Neural cell (in vitro differentiated cells): Measurements from ENCODE around the gene MAN2C1. TPM values are rescaled to one million over a fixed set of nuclear protein-coding genes. Genes with fewer than 3 reads are reported as not detected.

Experiments used
- H2AFZ ChIP-seq: fragments of 200-600, 300-800 bp; sonication (generic), shearing (Covaris generic); 2 replicates; pipeline ENCODE4 v1.6.0; 2014; ENCODE audit warnings: low read depth, mild to moderate bottlenecking, antibody characterized with exemption, low read length, moderate library complexity
- H3F3A ChIP-seq: fragments of 200-600 bp; shearing (Covaris generic); 2 replicates; pipeline ENCODE4 v1.6.1; 2016; ENCODE audit warnings: mild to moderate bottlenecking, moderate library complexity, mixed read lengths, antibody characterized with exemption, low read length; ENCODE audit not compliant: insufficient read depth, poor library complexity, severe bottlenecking
- H3K27ac ChIP-seq: fragments of 200-600, 300-800 bp; sonication (generic), shearing (Covaris generic); 2 replicates; pipeline ENCODE4 v1.5.1; 2014; ENCODE audit warnings: mild to moderate bottlenecking, low read length, moderate library complexity
- H3K27me3 ChIP-seq: fragments of 300-800, 200-600 bp; sonication (generic), shearing (Covaris generic); 2 replicates; pipeline ENCODE4 v1.6.0; 2014; ENCODE audit warnings: mild to moderate bottlenecking, low read depth, low read length, moderate library complexity; ENCODE audit not compliant: insufficient read depth
- H3K36me3 ChIP-seq: fragments of 300-800, 200-600 bp; sonication (generic), shearing (Covaris generic); 2 replicates; pipeline ENCODE4 v1.5.1; 2014; ENCODE audit warnings: mild to moderate bottlenecking, antibody characterized with exemption, low read length, moderate library complexity; ENCODE audit not compliant: insufficient read depth
- H3K4me2 ChIP-seq: fragments of 300-800, 200-600 bp; sonication (generic), shearing (Covaris generic); 2 replicates; pipeline ENCODE4 v1.6.0; 2014; ENCODE audit warnings: mild to moderate bottlenecking, low read length
- H3K4me3 ChIP-seq: fragments of 300-800, 200-600 bp; sonication (generic), shearing (Covaris generic); 2 replicates; pipeline ENCODE4 v1.5.1; 2014; ENCODE audit warnings: mild to moderate bottlenecking, low read length, moderate library complexity
- H3K79me2 ChIP-seq: fragments of 200-600 bp; shearing (Covaris generic); replicated peaks from 2 replicates; pipeline ENCODE4 v1.6.0; 2014; ENCODE audit warnings: mild to moderate bottlenecking, low read length, moderate library complexity; ENCODE audit not compliant: insufficient read depth
- H3K9ac ChIP-seq: fragments of 300-800, 200-600 bp; sonication (generic), shearing (Covaris generic); 2 replicates; pipeline ENCODE4 v1.6.1; 2016; ENCODE audit warnings: mild to moderate bottlenecking, low read length, mixed read lengths
- H3K9me2 ChIP-seq: fragments of 200-600 bp; shearing (Covaris generic); 2 replicates; pipeline ENCODE4 v1.6.1; 2016; ENCODE audit warnings: mild to moderate bottlenecking, low read length, mixed read lengths; ENCODE audit not compliant: insufficient read depth
- H3K9me3 ChIP-seq: fragments of 200-600, 300-800 bp; sonication (generic), shearing (Covaris generic); 2 replicates; pipeline ENCODE4 v1.6.1; 2016; ENCODE audit warnings: mild to moderate bottlenecking, mixed run types, low read length, moderate library complexity, mixed read lengths
- H4K20me1 ChIP-seq: fragments of 200-600 bp; shearing (Covaris generic); 2 replicates; pipeline ENCODE4 v1.6.1; 2016; ENCODE audit warnings: mild to moderate bottlenecking, mixed run types; ENCODE audit not compliant: insufficient read depth
- EP300 ChIP-seq: fragments of 450-650 bp; conservative IDR thresholded peaks from 2 replicates; pipeline ENCODE4 v1.6.1; 2014; ENCODE audit warnings: antibody characterized with exemption, mild to moderate bottlenecking, moderate library complexity; ENCODE audit not compliant: poor library complexity, severe bottlenecking
- EZH2 ChIP-seq: fragments of 200-600, 300-800 bp; shearing (Covaris generic), sonication (generic); IDR thresholded peaks from 2 replicates; pipeline ENCODE4 v1.6.1; 2014; ENCODE audit warnings: antibody characterized with exemption, low read length, borderline replicate concordance, mild to moderate bottlenecking; ENCODE audit not compliant: insufficient read depth, poor library complexity, severe bottlenecking
- MXI1 ChIP-seq: fragments of 450-650 bp; conservative IDR thresholded peaks from 2 replicates; pipeline ENCODE4 v1.6.1; 2014; ENCODE audit warnings: antibody characterized with exemption, mild to moderate bottlenecking; ENCODE audit not compliant: poor library complexity, severe bottlenecking
- POLR2AphosphoS5 ChIP-seq: IDR thresholded peaks from 2 replicates; pipeline ENCODE4 v1.6.1; 2012
- RAD21 ChIP-seq: fragments of 450-650 bp; conservative IDR thresholded peaks from 2 replicates; pipeline ENCODE4 v1.6.1; 2014; ENCODE audit warnings: antibody characterized with exemption, mild to moderate bottlenecking, moderate library complexity
- SMC3 ChIP-seq: fragments of 450-650 bp; conservative IDR thresholded peaks from 2 replicates; pipeline ENCODE4 v1.6.1; 2014; ENCODE audit warnings: antibody characterized with exemption, mild to moderate bottlenecking, moderate library complexity; ENCODE audit not compliant: poor library complexity
- TAF1 ChIP-seq: IDR thresholded peaks from 2 replicates; pipeline ENCODE4 v1.6.1; 2012; ENCODE audit warnings: low read depth
- polyA plus RNA-seq: library from polyadenylated mRNA; depleted of rRNA; stranded (reverse); fragments of >200 nt; gene quantifications from 2 replicates; pipeline ENCODE4 v1.2.3, GENCODE V29; 2014
- TF ChIP-seq, protein P1 (sequence below): IDR thresholded peaks from 2 replicates; pipeline ENCODE4 v1.6.1; 2012; ENCODE audit warnings: borderline replicate concordance
- TF ChIP-seq, protein P2 (sequence below): fragments of 450-650 bp; IDR thresholded peaks from 2 replicates; pipeline ENCODE4 v1.5.1; 2014; ENCODE audit warnings: antibody characterized with exemption, mild to moderate bottlenecking, moderate library complexity; ENCODE audit not compliant: poor library complexity, severe bottlenecking

MAN2C1 gene
- polyA plus RNA-seq, 1 donor from 2014 or later, result 261 TPM

DNA sequence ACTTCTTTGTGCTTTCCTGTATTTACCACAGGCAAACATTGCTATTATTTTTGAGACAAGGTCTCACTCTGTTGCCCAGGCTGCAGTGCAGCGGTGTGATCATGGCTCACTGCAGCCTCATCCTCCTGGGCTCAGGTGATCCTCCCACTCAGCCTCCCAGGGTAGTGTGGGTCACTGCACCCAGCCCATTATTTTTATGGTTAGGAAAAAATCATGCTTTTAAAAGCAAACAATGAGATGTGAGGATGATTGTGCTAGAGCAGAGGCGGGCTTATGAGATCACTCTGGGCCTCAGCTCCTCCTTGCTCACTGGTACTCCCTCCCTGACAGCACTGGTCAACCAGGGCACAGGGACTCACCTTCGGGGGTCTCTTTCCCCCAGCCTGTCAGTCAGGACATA, 2.2 kb downstream of the MAN2C1 start:
- Histone ChIP-seq H3K27me3 (no peaks in the 10 kb centered on the region), H3K79me2 (no peaks in the 10 kb centered on the region), H3K4me3 (no peak overlapping the region), H3K9me3 (no peaks in the 10 kb centered on the region), H3K9me2 (no peaks in the 10 kb centered on the region), H3K9ac (no peak overlapping the region), H3K27ac (no peak overlapping the region), H2AFZ (no peak overlapping the region), H4K20me1 (no peaks in the 10 kb centered on the region), H3K36me3 (no peaks in the 10 kb centered on the region), H3K4me2 (no peak overlapping the region), H3F3A (no peaks in the 10 kb centered on the region)
- TF ChIP-seq MXI1, result no peak
- no peak for TF ChIP-seq EZH2
- TF ChIP-seq, protein P1, sequence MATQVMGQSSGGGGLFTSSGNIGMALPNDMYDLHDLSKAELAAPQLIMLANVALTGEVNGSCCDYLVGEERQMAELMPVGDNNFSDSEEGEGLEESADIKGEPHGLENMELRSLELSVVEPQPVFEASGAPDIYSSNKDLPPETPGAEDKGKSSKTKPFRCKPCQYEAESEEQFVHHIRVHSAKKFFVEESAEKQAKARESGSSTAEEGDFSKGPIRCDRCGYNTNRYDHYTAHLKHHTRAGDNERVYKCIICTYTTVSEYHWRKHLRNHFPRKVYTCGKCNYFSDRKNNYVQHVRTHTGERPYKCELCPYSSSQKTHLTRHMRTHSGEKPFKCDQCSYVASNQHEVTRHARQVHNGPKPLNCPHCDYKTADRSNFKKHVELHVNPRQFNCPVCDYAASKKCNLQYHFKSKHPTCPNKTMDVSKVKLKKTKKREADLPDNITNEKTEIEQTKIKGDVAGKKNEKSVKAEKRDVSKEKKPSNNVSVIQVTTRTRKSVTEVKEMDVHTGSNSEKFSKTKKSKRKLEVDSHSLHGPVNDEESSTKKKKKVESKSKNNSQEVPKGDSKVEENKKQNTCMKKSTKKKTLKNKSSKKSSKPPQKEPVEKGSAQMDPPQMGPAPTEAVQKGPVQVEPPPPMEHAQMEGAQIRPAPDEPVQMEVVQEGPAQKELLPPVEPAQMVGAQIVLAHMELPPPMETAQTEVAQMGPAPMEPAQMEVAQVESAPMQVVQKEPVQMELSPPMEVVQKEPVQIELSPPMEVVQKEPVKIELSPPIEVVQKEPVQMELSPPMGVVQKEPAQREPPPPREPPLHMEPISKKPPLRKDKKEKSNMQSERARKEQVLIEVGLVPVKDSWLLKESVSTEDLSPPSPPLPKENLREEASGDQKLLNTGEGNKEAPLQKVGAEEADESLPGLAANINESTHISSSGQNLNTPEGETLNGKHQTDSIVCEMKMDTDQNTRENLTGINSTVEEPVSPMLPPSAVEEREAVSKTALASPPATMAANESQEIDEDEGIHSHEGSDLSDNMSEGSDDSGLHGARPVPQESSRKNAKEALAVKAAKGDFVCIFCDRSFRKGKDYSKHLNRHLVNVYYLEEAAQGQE, result no peak

DNA sequence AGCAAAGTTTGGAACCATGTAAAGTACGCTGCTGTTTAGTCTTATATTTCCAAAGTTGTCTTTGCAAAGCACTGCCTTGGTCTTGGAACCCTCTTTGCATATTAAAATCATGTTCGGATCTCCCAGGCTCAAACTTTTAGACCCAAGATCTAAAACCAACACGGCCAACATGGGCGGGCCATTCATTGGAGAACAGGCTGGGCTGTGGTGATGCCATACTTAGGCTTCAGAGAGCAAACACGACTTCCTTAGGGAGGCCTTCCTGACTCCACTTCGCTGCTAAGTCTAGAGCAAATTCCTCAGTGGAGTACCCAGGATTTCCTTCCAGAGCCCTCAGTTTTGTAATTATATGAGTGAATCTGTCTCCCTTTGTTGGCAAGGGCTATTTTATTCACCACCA, 3.5 kb downstream of the MAN2C1 start:
- no peaks in the 10 kb centered on the region for H3F3A ChIP-seq
- H3K4me2 ChIP-seq, result no peak overlapping the region
- no peaks in the 10 kb centered on the region for H3K36me3 ChIP-seq

More for the DNA sequence above, 3.5 kb downstream of the MAN2C1 start:
- Histone ChIP-seq H3K4me3 (no peak overlapping the region), H3K27ac (no peak overlapping the region), H3K9ac (no peak overlapping the region), H3K9me3 (no peaks in the 10 kb centered on the region), H4K20me1 (no peaks in the 10 kb centered on the region), H3K9me2 (no peaks in the 10 kb centered on the region), H3K79me2 (no peaks in the 10 kb centered on the region), H2AFZ (no peak overlapping the region), H3K27me3 (no peaks in the 10 kb centered on the region)
- TF ChIP-seq MXI1 (no peak), RAD21 (no peak), EZH2 (no peak), EP300 (no peak), POLR2AphosphoS5 (no peak), TAF1 (no peak), SMC3 (no peak)
- TF ChIP-seq, protein P1, result no peak
- TF ChIP-seq, protein P2, sequence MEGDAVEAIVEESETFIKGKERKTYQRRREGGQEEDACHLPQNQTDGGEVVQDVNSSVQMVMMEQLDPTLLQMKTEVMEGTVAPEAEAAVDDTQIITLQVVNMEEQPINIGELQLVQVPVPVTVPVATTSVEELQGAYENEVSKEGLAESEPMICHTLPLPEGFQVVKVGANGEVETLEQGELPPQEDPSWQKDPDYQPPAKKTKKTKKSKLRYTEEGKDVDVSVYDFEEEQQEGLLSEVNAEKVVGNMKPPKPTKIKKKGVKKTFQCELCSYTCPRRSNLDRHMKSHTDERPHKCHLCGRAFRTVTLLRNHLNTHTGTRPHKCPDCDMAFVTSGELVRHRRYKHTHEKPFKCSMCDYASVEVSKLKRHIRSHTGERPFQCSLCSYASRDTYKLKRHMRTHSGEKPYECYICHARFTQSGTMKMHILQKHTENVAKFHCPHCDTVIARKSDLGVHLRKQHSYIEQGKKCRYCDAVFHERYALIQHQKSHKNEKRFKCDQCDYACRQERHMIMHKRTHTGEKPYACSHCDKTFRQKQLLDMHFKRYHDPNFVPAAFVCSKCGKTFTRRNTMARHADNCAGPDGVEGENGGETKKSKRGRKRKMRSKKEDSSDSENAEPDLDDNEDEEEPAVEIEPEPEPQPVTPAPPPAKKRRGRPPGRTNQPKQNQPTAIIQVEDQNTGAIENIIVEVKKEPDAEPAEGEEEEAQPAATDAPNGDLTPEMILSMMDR, result no peak
